H9 (cell line): Measurements from ENCODE around the gene GPC6. TPM values are rescaled to one million over a fixed set of nuclear protein-coding genes. Genes with fewer than 3 reads are reported as not detected.

Source experiments
- DNase-seq: peaks from one replicate; pipeline ENCODE4 v3.0.0-alpha.2; 2017
- H2AFZ ChIP-seq: one replicate; pipeline ENCODE4 v1.6.1; 2013; ENCODE audit warnings: mild to moderate bottlenecking, low read length, control low read depth, moderate library complexity
- H2AK5ac ChIP-seq: 2 replicates; pipeline ENCODE4 v1.6.1; 2013; ENCODE audit warnings: low read length, control low read depth, mixed read lengths; ENCODE audit not compliant: insufficient read length
- H2BK120ac ChIP-seq: one replicate; pipeline ENCODE4 v1.6.1; 2013; ENCODE audit warnings: low read depth, mild to moderate bottlenecking, low read length, control low read depth, inconsistent platforms; ENCODE audit not compliant: poor library complexity, severe bottlenecking
- H2BK12ac ChIP-seq: 2 replicates; pipeline ENCODE4 v1.6.1; 2013; ENCODE audit warnings: low read length, control low read depth, mixed read lengths, low read depth; ENCODE audit not compliant: insufficient read length
- H2BK15ac ChIP-seq: 2 replicates; pipeline ENCODE4 v1.6.1; 2013; ENCODE audit warnings: low read depth, low read length, control low read depth
- H2BK20ac ChIP-seq: one replicate; pipeline ENCODE4 v1.6.1; 2013; ENCODE audit warnings: low read depth, mild to moderate bottlenecking, low read length, control low read depth, inconsistent platforms; ENCODE audit not compliant: poor library complexity, severe bottlenecking
- H2BK5ac ChIP-seq: 2 replicates; pipeline ENCODE4 v1.6.1; 2013; ENCODE audit warnings: low read length, control low read depth, mixed read lengths; ENCODE audit not compliant: insufficient read length
- H3K14ac ChIP-seq: 2 replicates; pipeline ENCODE4 v1.6.1; 2013; ENCODE audit warnings: low read length, control low read depth; ENCODE audit not compliant: insufficient read depth
- H3K18ac ChIP-seq: 2 replicates; pipeline ENCODE4 v1.6.1; 2013; ENCODE audit warnings: low read depth, mild to moderate bottlenecking, mixed read lengths, low read length, control low read depth; ENCODE audit not compliant: insufficient read length
- H3K23ac ChIP-seq: 2 replicates; pipeline ENCODE4 v1.6.1; 2013; ENCODE audit warnings: low read length, control low read depth, mixed read lengths, low read depth; ENCODE audit not compliant: insufficient read length
- H3K23me2 ChIP-seq: 2 replicates; pipeline ENCODE4 v1.6.1; 2013; ENCODE audit warnings: low read depth, mild to moderate bottlenecking, mixed read lengths, low read length, control low read depth; ENCODE audit not compliant: insufficient read length, poor library complexity, severe bottlenecking
- H3K27ac ChIP-seq: 2 replicates; pipeline ENCODE4 v1.5.1; 2013; ENCODE audit warnings: low read length, control low read depth, mixed read lengths, low read depth; ENCODE audit not compliant: insufficient read length
- H3K27me3 ChIP-seq: 2 replicates; pipeline ENCODE4 v1.6.1; 2013; ENCODE audit warnings: low read length, control low read depth, inconsistent platforms; ENCODE audit not compliant: insufficient read depth
- H3K4ac ChIP-seq: 2 replicates; pipeline ENCODE4 v1.6.1; 2013; ENCODE audit warnings: low read depth, mild to moderate bottlenecking, control low read depth, inconsistent platforms, low read length, moderate library complexity
- H3K4me1 ChIP-seq: 2 replicates; pipeline ENCODE4 v1.6.1; 2013; ENCODE audit warnings: low read length, control low read depth, inconsistent platforms; ENCODE audit not compliant: insufficient read depth
- H3K4me2 ChIP-seq: 2 replicates; pipeline ENCODE4 v1.6.1; 2013; ENCODE audit warnings: low read length, control low read depth, mixed read lengths; ENCODE audit not compliant: insufficient read length, insufficient read depth
- H3K56ac ChIP-seq: 2 replicates; pipeline ENCODE4 v1.6.1; 2013; ENCODE audit warnings: low read depth, mild to moderate bottlenecking, mixed read lengths, low read length, control low read depth; ENCODE audit not compliant: insufficient read length
- H3K79me1 ChIP-seq: 2 replicates; pipeline ENCODE4 v1.6.1; 2013; ENCODE audit warnings: low read depth, mild to moderate bottlenecking, moderate library complexity, low read length, control low read depth, inconsistent platforms; ENCODE audit not compliant: insufficient read depth, poor library complexity, severe bottlenecking
- H3K79me2 ChIP-seq: 2 replicates; pipeline ENCODE4 v1.6.1; 2013; ENCODE audit warnings: low read length, control low read depth, inconsistent platforms; ENCODE audit not compliant: insufficient read depth
- H3K9ac ChIP-seq: 2 replicates; pipeline ENCODE4 v1.6.1; 2013; ENCODE audit warnings: low read length, control low read depth, mixed read lengths; ENCODE audit not compliant: insufficient read length; ENCODE audit errors: extremely low read depth
- H3K9me3 ChIP-seq: one replicate; pipeline ENCODE4 v1.6.1; 2013; ENCODE audit warnings: low read depth, low read length, inconsistent platforms; ENCODE audit not compliant: control insufficient read depth
- H3T11ph ChIP-seq: one replicate; pipeline ENCODE4 v1.6.1; 2013; ENCODE audit warnings: mild to moderate bottlenecking, low read length, control low read depth, inconsistent platforms
- H4K20me1 ChIP-seq: one replicate; pipeline ENCODE4 v1.6.1; 2013; ENCODE audit not compliant: control insufficient read depth, insufficient read length, insufficient read depth
- H4K5ac ChIP-seq: 2 replicates; pipeline ENCODE4 v1.6.1; 2013; ENCODE audit warnings: low read depth, mild to moderate bottlenecking, mixed read lengths, low read length, control low read depth; ENCODE audit not compliant: insufficient read length
- H4K8ac ChIP-seq: replicated peaks from 2 replicates; pipeline ENCODE4 v1.6.1; 2013; ENCODE audit warnings: low read length, control low read depth, mixed read lengths, low read depth; ENCODE audit not compliant: insufficient read length
- H4K91ac ChIP-seq: 2 replicates; pipeline ENCODE4 v1.6.1; 2013; ENCODE audit warnings: low read depth, mild to moderate bottlenecking, moderate library complexity, mixed read lengths, low read length, control low read depth; ENCODE audit not compliant: insufficient read length
- H3K27ac Mint-ChIP-seq, 3 experiments: 2 replicates in 2 of 3; 3 replicates in 1 of 3; pipeline ENCODE4 v1.8.0; 2020 to 2021; ENCODE audit warnings: mixed read lengths in 3 of 3, mild to moderate bottlenecking in 1 of 3, moderate library complexity in 1 of 3
- H3K27me3 Mint-ChIP-seq: 2 replicates; pipeline ENCODE4 v1.8.0; 2021; ENCODE audit warnings: low read depth, mild to moderate bottlenecking, moderate library complexity, mixed read lengths
- H3K36me3 Mint-ChIP-seq, 3 experiments: 2 replicates in 2 of 3; 3 replicates in 1 of 3; pipeline ENCODE4 v1.8.0; 2020 to 2021; ENCODE audit warnings: low read depth in 3 of 3, mixed read lengths in 3 of 3; ENCODE audit not compliant: insufficient read depth in 1 of 3
- H3K4me1 Mint-ChIP-seq, 2 experiments: 2 replicates each; pipeline ENCODE4 v1.8.0; 2020; ENCODE audit warnings: mixed read lengths in 2 of 2
- H3K4me3 Mint-ChIP-seq, 2 experiments: 2 replicates in 1 of 2; 3 replicates in 1 of 2; pipeline ENCODE4 v1.8.0; 2020 to 2021; ENCODE audit warnings: mild to moderate bottlenecking in 2 of 2, mixed read lengths in 2 of 2, moderate library complexity in 1 of 2
- H3K9me3 Mint-ChIP-seq, 2 experiments: 2 replicates in 1 of 2; 3 replicates in 1 of 2; pipeline ENCODE4 v1.8.0; 2020; ENCODE audit warnings: mild to moderate bottlenecking in 2 of 2, mixed read lengths in 2 of 2, moderate library complexity in 1 of 2
- CTCF ChIP-seq: fragments of 200-600 bp; sonication (generic); conservative IDR thresholded peaks from 3 replicates; pipeline ENCODE4 v1.8.0; 2021; ENCODE audit warnings: antibody characterized with exemption, mild to moderate bottlenecking
- WGBS: extraction: QIAGEN DNeasy Blood & Tissue Kit; methylation state at CpG from one replicate; pipeline ENCODE4 v1.1.7; 2013; ENCODE audit warnings: missing lambda C conversion rate, low lambda C conversion rate, mixed read lengths; ENCODE audit not compliant: insufficient read length; ENCODE audit errors: extremely low coverage; 5-methylcytosine and 5-hydroxymethylcytosine counted together
- total RNA-seq: library from RNA; stranded (reverse); gene quantifications from 2 replicates; pipeline ENCODE4 v1.2.1, GENCODE V29; 2021

Gene GPC6
- total RNA-seq, 1 experiment from 2014 or later, result 15.6 TPM

- Histone ChIP-seq H3K27me3 (peaks cover 41% of the 10 kb centered on the region), H4K5ac (no peak overlapping the region), H2AK5ac (no peak overlapping the region)
Observed at GRCh38 chr13:94138831-94139230, 912.2 kb downstream of the GPC6 start.

More at GRCh38 chr13:94138831-94139230, 912.2 kb downstream of the GPC6 start:
- Histone ChIP-seq H3K23me2 (no peaks in the 10 kb centered on the region), H4K91ac (no peak overlapping the region), H2BK12ac (no peak overlapping the region), H3K9ac (no peak overlapping the region), H3K4me1 (peaks cover 4% of the 10 kb centered on the region; the same call in 1 of the 2 replicates), H3K9me3 (no peaks in the 10 kb centered on the region), H2BK15ac (no peak overlapping the region), H4K8ac (no peak overlapping the region), H2AFZ (no peak overlapping the region), H3K18ac (no peak overlapping the region), H3K4me2 (no peak overlapping the region), H4K20me1 (no peaks in the 10 kb centered on the region), H3K27ac (no peak overlapping the region), H2BK20ac (no peak overlapping the region), H3K56ac (no peak overlapping the region), H3T11ph (no peak overlapping the region), H3K4ac (no peak overlapping the region), H2BK120ac (no peak overlapping the region), H3K14ac (no peak overlapping the region), H3K79me1 (no peaks in the 10 kb centered on the region), H3K23ac (no peak overlapping the region), H2BK5ac (no peak overlapping the region), H3K79me2 (no peaks in the 10 kb centered on the region)
- no peak overlapping the region for H3K27ac Mint-ChIP-seq
- no peak overlapping the region for H3K4me3 Mint-ChIP-seq
- no CpG with 5 or more reads among the region's 4 CpGs for WGBS
- H3K36me3 Mint-ChIP-seq, result no peaks in the 10 kb centered on the region
- H3K4me1 Mint-ChIP-seq, result peaks cover 30 to 34% of the 10 kb centered on the region in 2 experiments
- no peak for TF ChIP-seq CTCF
- no peak for DNase-seq
- peaks cover 42% of the 10 kb centered on the region for H3K27me3 Mint-ChIP-seq
- H3K9me3 Mint-ChIP-seq, result no peaks in the 10 kb centered on the region
